ENCODE measurements around the gene ISCA1.

Gene ISCA1

DNA sequence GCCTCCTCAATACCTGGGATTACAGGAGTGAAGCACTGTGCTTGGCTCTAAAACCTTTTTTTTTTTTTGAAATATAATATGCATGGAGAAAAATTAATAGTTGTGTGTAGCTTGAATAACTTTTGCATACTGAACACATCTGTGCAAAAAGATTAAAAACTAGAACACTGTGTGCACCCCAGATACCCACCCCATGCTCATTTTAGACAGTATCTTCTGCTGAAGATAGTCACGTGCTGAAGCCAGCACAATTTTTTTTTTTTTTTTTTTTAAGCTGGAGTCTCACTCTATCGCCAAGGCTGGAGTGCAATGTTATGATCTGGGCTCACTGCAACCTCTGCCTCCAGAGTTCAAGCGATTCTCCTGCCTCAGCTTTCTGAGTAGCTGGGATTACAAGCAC lies 62.7 kb downstream of the ISCA1 start:
- Histone ChIP-seq H4K20me1 (ENCODE audit: insufficient read depth) (no peaks in the 10 kb centered on the region), H3K27me3 (ENCODE audit: insufficient read depth, low read depth) (no peaks in the 10 kb centered on the region), H3K4me2 (no peak overlapping the region), H2AFZ (ENCODE audit: low read depth) (no peak overlapping the region), H3K27ac (no peak overlapping the region), H3K9ac (no peak overlapping the region), H3K36me3 (ENCODE audit: insufficient read depth) (no peaks in the 10 kb centered on the region), H3K79me2 (ENCODE audit: insufficient read depth, low read depth) (no peaks in the 10 kb centered on the region), H3K4me3 (IDR thresholded peaks at IDR 0.05; ENCODE audit: insufficient read depth, low read depth, low read length) (no peak overlapping the region), H3K4me1 (ENCODE audit: low read depth, poor library complexity, severe bottlenecking) (peaks cover 9% of the 10 kb centered on the region)
- TF ChIP-seq, protein P1, sequence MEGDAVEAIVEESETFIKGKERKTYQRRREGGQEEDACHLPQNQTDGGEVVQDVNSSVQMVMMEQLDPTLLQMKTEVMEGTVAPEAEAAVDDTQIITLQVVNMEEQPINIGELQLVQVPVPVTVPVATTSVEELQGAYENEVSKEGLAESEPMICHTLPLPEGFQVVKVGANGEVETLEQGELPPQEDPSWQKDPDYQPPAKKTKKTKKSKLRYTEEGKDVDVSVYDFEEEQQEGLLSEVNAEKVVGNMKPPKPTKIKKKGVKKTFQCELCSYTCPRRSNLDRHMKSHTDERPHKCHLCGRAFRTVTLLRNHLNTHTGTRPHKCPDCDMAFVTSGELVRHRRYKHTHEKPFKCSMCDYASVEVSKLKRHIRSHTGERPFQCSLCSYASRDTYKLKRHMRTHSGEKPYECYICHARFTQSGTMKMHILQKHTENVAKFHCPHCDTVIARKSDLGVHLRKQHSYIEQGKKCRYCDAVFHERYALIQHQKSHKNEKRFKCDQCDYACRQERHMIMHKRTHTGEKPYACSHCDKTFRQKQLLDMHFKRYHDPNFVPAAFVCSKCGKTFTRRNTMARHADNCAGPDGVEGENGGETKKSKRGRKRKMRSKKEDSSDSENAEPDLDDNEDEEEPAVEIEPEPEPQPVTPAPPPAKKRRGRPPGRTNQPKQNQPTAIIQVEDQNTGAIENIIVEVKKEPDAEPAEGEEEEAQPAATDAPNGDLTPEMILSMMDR (conservative IDR thresholded peaks at IDR 0.05; ENCODE audit: low read depth, low read length) = no peak

DNA sequence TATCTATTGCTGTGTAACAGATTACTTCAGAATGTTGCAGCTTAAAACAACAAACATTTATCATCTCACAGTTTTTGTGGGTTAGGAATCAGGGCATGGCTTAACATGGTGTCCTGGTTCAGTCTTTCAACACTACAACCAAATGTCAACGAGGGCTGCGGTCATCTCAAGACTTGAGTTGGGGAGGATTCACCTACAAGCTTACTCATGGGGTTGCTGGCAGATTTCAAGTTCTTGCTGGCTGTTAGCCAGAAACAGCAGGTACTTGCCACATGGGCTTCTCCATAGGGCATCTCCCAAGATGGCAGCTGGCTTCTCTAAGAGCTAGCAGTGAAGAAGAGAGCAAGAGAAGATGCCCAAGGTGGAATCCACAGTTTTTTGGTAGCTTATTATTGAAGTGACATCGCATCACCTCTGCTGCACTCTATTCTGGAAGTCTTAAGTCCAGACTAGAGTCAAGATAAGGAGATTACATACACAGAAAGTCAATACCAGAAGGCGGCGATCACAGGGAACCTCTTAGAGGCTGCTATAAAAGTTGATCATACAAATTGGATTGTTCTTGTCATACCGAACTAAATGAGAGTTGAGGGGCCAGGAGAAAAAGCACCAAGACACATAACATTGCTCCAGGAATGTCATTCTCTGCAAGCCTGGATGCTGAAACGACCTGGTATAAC lies 65.1 kb downstream of the ISCA1 start:
- Histone ChIP-seq H2AFZ (ENCODE audit: low read depth) (no peak overlapping the region), H4K20me1 (ENCODE audit: insufficient read depth) (no peaks in the 10 kb centered on the region), H3K27me3 (ENCODE audit: insufficient read depth, low read depth) (no peaks in the 10 kb centered on the region), H3K4me3 (IDR thresholded peaks at IDR 0.05; ENCODE audit: insufficient read depth, low read depth, low read length) (no peak overlapping the region), H3K9ac (no peak overlapping the region), H3K4me2 (no peak overlapping the region), H3K27ac (no peak overlapping the region), H3K79me2 (ENCODE audit: insufficient read depth, low read depth) (no peaks in the 10 kb centered on the region), H3K36me3 (ENCODE audit: insufficient read depth) (no peaks in the 10 kb centered on the region), H3K4me1 (ENCODE audit: low read depth, poor library complexity, severe bottlenecking) (peaks cover 9% of the 10 kb centered on the region)
- TF ChIP-seq, protein P1 (conservative IDR thresholded peaks at IDR 0.05; ENCODE audit: low read depth, low read length) = no peak

Data from KMS-11 (cell line).